SHP77 (cell line): ENCODE data around the gene RPL6.

Experiments used
- DNase-seq, 2 experiments: peaks; one replicate each; lab custom pipeline; 2025; lab: John Stamatoyannopoulos, UW

RPL6 gene

GRCh38 chr12:112380663-112381405 is 28.6 kb downstream of the RPL6 start:
- peak; percentile 19 to 53 for DNase-seq

- DNase-seq: peak; percentile 25 to 26
These were observed 34.3 kb downstream of the RPL6 start for GRCh38 chr12:112375105-112375504.

GRCh38 chr12:112374166-112374740 is 35.2 kb downstream of the RPL6 start:
- DNase-seq: no peak

GRCh38 chr12:112370868-112371510 is 38.4 kb downstream of the RPL6 start:
- no peak for DNase-seq

GRCh38 chr12:112370199-112370598 is 39.2 kb downstream of the RPL6 start:
- DNase-seq: no peak

GRCh38 chr12:112368856-112369255 is 40.5 kb downstream of the RPL6 start:
- DNase-seq: no peak

GRCh38 chr12:112367965-112368364 is 41.4 kb downstream of the RPL6 start:
- DNase-seq: no peak

GRCh38 chr12:112362310-112362709 is 47.1 kb downstream of the RPL6 start:
- DNase-seq: no peak

GRCh38 chr12:112361271-112361670 is 48.1 kb downstream of the RPL6 start:
- no peak for DNase-seq

- no peak for DNase-seq
These were observed 50.1 kb downstream of the RPL6 start for GRCh38 chr12:112359290-112359689.

- DNase-seq: no peak
These were observed 52.2 kb downstream of the RPL6 start for GRCh38 chr12:112357214-112357613.
